Umbilical cord (tissue), 2 donors: Measurements from ENCODE around the gene MUC20. TPM values are rescaled to one million over a fixed set of nuclear protein-coding genes. Genes with fewer than 3 reads are reported as not detected.
"Not testable (repeated sequence)": the region's sequence is repeated elsewhere in the genome, so short reads cannot be mapped to it uniquely, and the experiment has no call there.

Experiments
- DNase-seq: peaks from one replicate; pipeline ENCODE4 v3.0.0-alpha.2; 2015; ENCODE audit warnings: low spot score
- total RNA-seq: library from RNA; depleted of rRNA; stranded (reverse); fragments of >200 nt; gene quantifications from one replicate; pipeline ENCODE4 v1.2.3, GENCODE V29; 2014; ENCODE audit warnings: low replicate concordance; ENCODE audit not compliant: insufficient read depth

Gene MUC20
- total RNA-seq, 1 donor from 2014 or later = 5.8 TPM

- DNase-seq = no peak
These were observed 10.7 kb downstream of the MUC20 start for GRCh38 chr3:195731356-195731905.

GRCh38 chr3:195732940-195733339, 12.2 kb downstream of the MUC20 start:
- no peak for DNase-seq

GRCh38 chr3:195735036-195735695, 14.4 kb downstream of the MUC20 start:
- no peak for DNase-seq

GRCh38 chr3:195736866-195737490, 16.2 kb downstream of the MUC20 start:
- no peak for DNase-seq

GRCh38 chr3:195737782-195738181, 17.0 kb downstream of the MUC20 start:
- not testable (repeated sequence) for DNase-seq

- no peak for DNase-seq
These were observed 17.7 kb downstream of the MUC20 start for GRCh38 chr3:195738274-195739044.

GRCh38 chr3:195739561-195740111, 18.9 kb downstream of the MUC20 start:
- DNase-seq = no peak

- DNase-seq = no peak
These were observed 23.7 kb downstream of the MUC20 start for GRCh38 chr3:195744437-195744836.

GRCh38 chr3:195746346-195746745, 25.6 kb downstream of the MUC20 start:
- no peak for DNase-seq

- no peak for DNase-seq
These were observed 26.0 kb downstream of the MUC20 start for GRCh38 chr3:195746751-195747150.

GRCh38 chr3:195748661-195749060, 27.9 kb downstream of the MUC20 start:
- DNase-seq = no peak

GRCh38 chr3:195749101-195749500, 28.3 kb downstream of the MUC20 start:
- DNase-seq = not testable (repeated sequence)

- no peak for DNase-seq
These were observed 30.2 kb downstream of the MUC20 start for GRCh38 chr3:195750797-195751520.

- DNase-seq = no peak
These were observed 30.8 kb downstream of the MUC20 start for GRCh38 chr3:195751560-195751959.

- no peak for DNase-seq
These were observed 31.3 kb downstream of the MUC20 start for GRCh38 chr3:195752066-195752465.

- no peak for DNase-seq
These were observed 32.0 kb downstream of the MUC20 start for GRCh38 chr3:195752546-195753331.

- DNase-seq = no peak
These were observed 32.8 kb downstream of the MUC20 start for GRCh38 chr3:195753581-195753980.

- no peak for DNase-seq
These were observed 33.4 kb downstream of the MUC20 start for GRCh38 chr3:195754141-195754540.

- no peak for DNase-seq
These were observed 34.1 kb downstream of the MUC20 start for GRCh38 chr3:195754906-195755305.

- DNase-seq = no peak
These were observed 34.6 kb downstream of the MUC20 start for GRCh38 chr3:195755391-195755790.
